A549 (cell line): ENCODE measurements around the gene LRGUK. TPM values are rescaled to one million over a fixed set of nuclear protein-coding genes. Genes with fewer than 3 reads are reported as not detected.

ENCODE experiments used
- ATAC-seq, 2 experiments: fragments of 200-7000 bp in 1 of 2; fragments of >200 bp in 1 of 2; cut with Nextera tagmentation in 1 of 2; cut with Tn5 transposase in 1 of 2; 3 replicates each; pipeline versions ENCODE4 v1.8.0 to v1.9.1; 2018 to 2020; ENCODE audit warnings: mild to moderate bottlenecking in 1 of 2, moderate library complexity in 1 of 2
- CTCF ChIA-PET: fragments of 300-600 bp; sonication (Branson Sonifier 250); formaldehyde crosslinking; extraction: SDS; loops from one replicate; lab custom pipeline; 2021; ENCODE audit warnings: antibody characterized with exemption, inconsistent platforms; lab: Yijun Ruan, JAX
- POLR2A ChIA-PET: fragments of 350-600 bp; formaldehyde crosslinking; extraction: SDS; loops from one replicate; lab custom pipeline; 2021; ENCODE audit warnings: antibody characterized with exemption, inconsistent platforms; lab: Yijun Ruan, JAX
- DNase-seq, 2 experiments: peaks; one replicate each; pipeline versions ENCODE4 v3.0.0 to v3.0.0-alpha.2; 2011 to 2016; ENCODE audit warnings: low read depth in 1 of 2, low spot score in 1 of 2
- FAIRE-seq: peaks from 2 replicates; lab custom pipeline; 2011; peaks lifted over from hg19 to GRCh38; lab: Jason Lieb, UNC
- H3K27ac ChIP-seq, 2 experiments: fragments of >200 bp; sonication (Bioruptor Twin); formaldehyde crosslinking; 3 replicates each; pipeline ENCODE4 v1.5.1; 2016 to 2017
- H3K4me1 ChIP-seq: fragments of >200 bp; sonication (Bioruptor Twin); formaldehyde crosslinking; 3 replicates; pipeline ENCODE4 v1.6.1; 2016
- H3K4me2 ChIP-seq: fragments of >200 bp; sonication (Bioruptor Twin); formaldehyde crosslinking; 3 replicates; pipeline ENCODE4 v1.6.1; 2016
- H3K4me3 ChIP-seq: fragments of >200 bp; sonication (Bioruptor Twin); formaldehyde crosslinking; 3 replicates; pipeline ENCODE4 v1.5.1; 2016
- H3K9me3 ChIP-seq: fragments of >200 bp; sonication (Bioruptor Twin); formaldehyde crosslinking; 3 replicates; pipeline ENCODE4 v1.6.1; 2016
- CEBPB ChIP-seq, 2 experiments: fragments of >200 bp in 1 of 2; sonication (Bioruptor Twin) in 1 of 2; formaldehyde crosslinking in 1 of 2; IDR thresholded peaks; 2 replicates each; pipeline ENCODE4 v1.6.1; 2012 to 2016
- EHF ChIP-seq: fragments of 250-450 bp; sonication (Bioruptor Pico); IDR thresholded peaks from 2 replicates; pipeline ENCODE4 v1.5.0; 2020; ENCODE audit warnings: mild to moderate bottlenecking
- EHMT2 ChIP-seq: fragments of 200-600 bp; sonication (generic); IDR thresholded peaks from 2 replicates; pipeline ENCODE4 v1.6.1; 2016; ENCODE audit warnings: antibody characterized with exemption, low read depth, mild to moderate bottlenecking, moderate library complexity
- EP300 ChIP-seq, 2 experiments: fragments of >200 bp; sonication (Bioruptor Twin); formaldehyde crosslinking; IDR thresholded peaks; 2 replicates in 1 of 2; 3 replicates in 1 of 2; pipeline ENCODE4 v1.6.1; 2016 to 2017
- FOXS1 ChIP-seq: fragments of 250-450 bp; sonication (Bioruptor Pico); IDR thresholded peaks from 2 replicates; pipeline ENCODE4 v1.5.0; 2020; ENCODE audit warnings: mild to moderate bottlenecking, moderate library complexity
- HDAC2 ChIP-seq: fragments of 200-600 bp; sonication (generic); IDR thresholded peaks from 2 replicates; pipeline ENCODE4 v1.6.1; 2016
- HMGXB4 ChIP-seq: fragments of 250-450 bp; sonication (Bioruptor Pico); IDR thresholded peaks from 2 replicates; pipeline ENCODE4 v1.5.0; 2021; ENCODE audit warnings: mild to moderate bottlenecking, moderate library complexity, borderline replicate concordance
- HOXA7 ChIP-seq: fragments of 250-450 bp; sonication (Bioruptor Pico); IDR thresholded peaks from 2 replicates; pipeline ENCODE4 v1.5.0; 2020; ENCODE audit warnings: mild to moderate bottlenecking, moderate library complexity
- HOXB13 ChIP-seq: fragments of 250-450 bp; sonication (Bioruptor Pico); IDR thresholded peaks from 2 replicates; pipeline ENCODE4 v1.5.0; 2020; ENCODE audit warnings: low read depth, mild to moderate bottlenecking, moderate library complexity
- JUN ChIP-seq, 2 experiments: fragments of >200 bp; sonication (Bioruptor Twin); formaldehyde crosslinking; IDR thresholded peaks; 2 replicates in 1 of 2; 3 replicates in 1 of 2; pipeline ENCODE4 v1.6.1; 2016 to 2017
- KDM1A ChIP-seq: fragments of 200-600 bp; sonication (generic); IDR thresholded peaks from 2 replicates; pipeline ENCODE4 v1.6.1; 2016; ENCODE audit warnings: low read depth, mild to moderate bottlenecking
- MAX ChIP-seq: IDR thresholded peaks from 2 replicates; pipeline ENCODE4 v1.6.1; 2012
- NFE2L2 ChIP-seq: fragments of 150-350 bp; conservative IDR thresholded peaks from 2 replicates; pipeline ENCODE4 v1.6.1; 2014; ENCODE audit warnings: low read length
- POLR2AphosphoS2 ChIP-seq: conservative IDR thresholded peaks from 2 replicates; pipeline ENCODE4 v1.6.1; 2012; ENCODE audit warnings: low read length, improper control_type of control experiment, inconsistent platforms
- RARB ChIP-seq: fragments of 250-450 bp; sonication (Bioruptor Pico); IDR thresholded peaks from 2 replicates; pipeline ENCODE4 v1.8.0; 2021; ENCODE audit warnings: mild to moderate bottlenecking, moderate library complexity
- RCOR1 ChIP-seq: fragments of 150-350 bp; IDR thresholded peaks from 2 replicates; pipeline ENCODE4 v1.6.1; 2014; ENCODE audit warnings: antibody characterized with exemption, low read length, low read depth
- SREBF2 ChIP-seq: fragments of 450-650 bp; IDR thresholded peaks from 2 replicates; pipeline ENCODE4 v1.6.1; 2014; ENCODE audit warnings: mild to moderate bottlenecking, moderate library complexity
- TP53 ChIP-seq: fragments of 250-450 bp; sonication (Bioruptor Pico); IDR thresholded peaks from 2 replicates; pipeline ENCODE4 v1.5.0; 2021; ENCODE audit warnings: mild to moderate bottlenecking, moderate library complexity
- ZFP36 ChIP-seq: fragments of 450-650 bp; IDR thresholded peaks from 2 replicates; pipeline ENCODE4 v1.6.1; 2014; ENCODE audit warnings: borderline replicate concordance; ENCODE audit not compliant: partially characterized antibody
- WGBS: methylation state at CpG from one replicate; pipeline ENCODE4 v1.1.6; 2017; ENCODE audit errors: missing lambda C conversion rate; 5-methylcytosine and 5-hydroxymethylcytosine counted together
- polyA plus RNA-seq, 4 experiments: library from polyadenylated mRNA; depleted of rRNA in 3 of 4; stranded (reverse); fragments of >200 nt; fragmentation: RNase III in 1 of 4; extraction: RNeasy Plus Mini Kit Qiagen cat#74134 plus additional on column Dnase treatment in 1 of 4; gene quantifications; 2 replicates in 3 of 4; 3 replicates in 1 of 4; pipeline ENCODE4 v1.2.3, GENCODE V29; 2011 to 2017

LRGUK gene
- polyA plus RNA-seq, 2 of the 4 experiments (the other 2 are of a cell fraction): 0.28 to 0.32 TPM

- Histone ChIP-seq H3K4me1 (no peaks in the 10 kb centered on the region), H3K27ac (no peak overlapping the region), H3K4me2 (no peak overlapping the region), H3K4me3 (no peak overlapping the region), H3K9me3 (peaks cover 53% of the 10 kb centered on the region)
- TF ChIP-seq FOXS1 (CRISPR knock-in tag) (no peak), TP53 (CRISPR knock-in tag) (no peak), HOXA7 (CRISPR knock-in tag) (no peak), HMGXB4 (CRISPR knock-in tag) (no peak), ZFP36 (no peak), HDAC2 (no peak), HOXB13 (CRISPR knock-in tag) (no peak), SREBF2 (no peak)
- CTCF ChIA-PET: interaction anchor here (1.2 kb wide), 1 partner anchor 16 kb away, joined by 3 read pairs; no protein-coding TSS in a partner anchor
- POLR2A ChIA-PET: no interaction called here
- ATAC-seq (no peak), DNase-seq (no peak), FAIRE-seq (no peak)
These were observed 38.9 kb upstream of the LRGUK start for GRCh38 chr7:134088199-134088598.

- ATAC-seq (no peak), FAIRE-seq (no peak), DNase-seq (peak in 1 of 2 experiments; percentile 33)
- ChIA-PET POLR2A (no interaction called here), CTCF (interaction anchor here (0.8 to 2.1 kb wide), 2 partner anchors 12 to 300 kb away, joined by 3 to 11 read pairs; no protein-coding TSS in a partner anchor)
- Histone ChIP-seq H3K4me1 (no peaks in the 10 kb centered on the region), H3K27ac (no peak overlapping the region), H3K9me3 (peaks cover 63% of the 10 kb centered on the region), H3K4me3 (no peak overlapping the region), H3K4me2 (no peak overlapping the region)
- WGBS: 29% methylated on average over 4 of the region's 4 CpGs
- no peak for TF ChIP-seq POLR2AphosphoS2
- no peak for TF ChIP-seq RARB (CRISPR knock-in tag)
- TF ChIP-seq MAX: no peak
- TF ChIP-seq HMGXB4 (CRISPR knock-in tag): no peak
- TF ChIP-seq KDM1A: no peak
- TF ChIP-seq EHF (CRISPR knock-in tag): no peak
- no peak for TF ChIP-seq EP300 (IDR thresholded peaks at IDR 0.05)
- TF ChIP-seq ZFP36: peak; percentile 96
- no peak for TF ChIP-seq RCOR1
These were observed 37.7 kb upstream of the LRGUK start for GRCh38 chr7:134089446-134089845.

GRCh38 chr7:134098072-134098471 is 29.1 kb upstream of the LRGUK start:
- Histone ChIP-seq H3K4me2 (no peak overlapping the region), H3K9me3 (peaks cover 28% of the 10 kb centered on the region; the same call in 2 of the 3 replicates), H3K4me3 (no peak overlapping the region), H3K27ac (no peak overlapping the region), H3K4me1 (no peaks in the 10 kb centered on the region)
- ChIA-PET POLR2A (no interaction called here), CTCF (interaction anchor here (1.3 to 2.2 kb wide), 3 partner anchors 43 to 322 kb away, joined by 4 to 7 read pairs (median 6); no protein-coding TSS in a partner anchor)
- no peak for FAIRE-seq
- ATAC-seq: peak in 1 of 2 experiments; percentile 34; a peak in 1 of 6 replicates
- TF ChIP-seq EHMT2 (no peak), JUN (IDR thresholded peaks at IDR 0.05) (no peak), HOXA7 (CRISPR knock-in tag) (no peak), NFE2L2 (no peak), CEBPB (IDR thresholded peaks at IDR 0.05) (no peak)
- 42% methylated on average over 4 of the region's 4 CpGs for WGBS
- DNase-seq: no peak
